Peyer's patch (tissue), 4 donors: Measurements from ENCODE around the gene RPL7A. TPM values are rescaled to one million over a fixed set of nuclear protein-coding genes. Genes with fewer than 3 reads are reported as not detected.
"Not testable (repeated sequence)": the region's sequence is repeated elsewhere in the genome, so short reads cannot be mapped to it uniquely, and the experiment has no call there.

Source experiments
- DNase-seq, 3 donors: peaks; one replicate each; pipeline ENCODE4 v3.0.0-alpha.2; 2017 to 2019
- H3K27ac ChIP-seq, 4 donors: fragments of 200-600 bp; sonication (generic); one replicate each; pipeline ENCODE4 v1.5.1; 2016 to 2019
- H3K27me3 ChIP-seq, 2 donors: fragments of 200-600 bp; sonication (generic); one replicate each; pipeline ENCODE4 v1.5.1; 2019
- H3K36me3 ChIP-seq, 3 donors: fragments of 200-600 bp; sonication (generic); one replicate each; pipeline ENCODE4 v1.5.1; 2016 to 2019
- H3K4me1 ChIP-seq, 4 donors: fragments of 200-600 bp; sonication (generic); one replicate each; pipeline ENCODE4 v1.5.1; 2016 to 2019
- H3K4me3 ChIP-seq, 4 donors: fragments of 200-600 bp; sonication (generic); 1 replicate in 3 of 4; 2 replicates in 1 of 4; pipeline ENCODE4 v1.5.1; 2016 to 2019; ENCODE audit warnings: mild to moderate bottlenecking in 1 of 4
- H3K9me3 ChIP-seq, 4 donors: fragments of 200-600 bp; sonication (generic); one replicate each; pipeline ENCODE4 v1.5.1; 2016 to 2019; ENCODE audit warnings: mild to moderate bottlenecking in 1 of 4
- POLR2A ChIP-seq, 2 donors: fragments of 450-650 bp; IDR thresholded peaks; one replicate each; pipeline ENCODE4 v1.5.1; 2017; ENCODE audit warnings: antibody characterized with exemption in 2 of 2, mild to moderate bottlenecking in 2 of 2, moderate library complexity in 2 of 2
- total RNA-seq, 4 donors: library from RNA; depleted of rRNA; stranded (reverse); fragments of >200 nt; gene quantifications; one replicate each; pipeline ENCODE4 v1.1.0, GENCODE V29; 2016
- TF ChIP-seq, protein P1 (sequence below), 6 experiments: fragments of 450-650 bp in 4 of 6; fragments of 200-600 bp in 2 of 6; sonication (generic) in 1 of 6; IDR thresholded peaks; one replicate each; pipeline ENCODE4 v1.5.1; 2017 to 2019; ENCODE audit warnings: antibody characterized with exemption in 6 of 6, mild to moderate bottlenecking in 3 of 6, moderate library complexity in 1 of 6

Gene RPL7A
- total RNA-seq = 1,000 to 10,000 TPM in 1 of 4 donors, 100 to 1,000 TPM in 3; 708 to 1,565 (median 870) TPM

- no peaks in the 10 kb centered on the region for H3K9me3 ChIP-seq
- peaks cover 0 to 68% (median 3%) of the 10 kb centered on the region in 3 donors for H3K36me3 ChIP-seq
These were observed at the start of gene RPL7A, which contains the start of gene MED22 for GRCh38 chr9:133347985-133348717. RPL7A (plus strand) TSS chr9:133348218; CDS start chr9:133348244, 26 bp downstream. MED22 (minus strand) TSS chr9:133348131; CDS start chr9:133346662, 1,469 bp downstream.

GRCh38 chr9:133299996-133300395 is 48.0 kb upstream of the RPL7A start:
- not testable (repeated sequence) for H3K4me1 ChIP-seq, H3K4me3 ChIP-seq, H3K9me3 ChIP-seq, H3K27ac ChIP-seq, H3K36me3 ChIP-seq, DNase-seq, H3K27me3 ChIP-seq

More at GRCh38 chr9:133347985-133348717, at the start of gene RPL7A, which contains the start of gene MED22:
- H3K4me1 ChIP-seq = peaks cover 0 to 28% (median 22%) of the 10 kb centered on the region in 4 donors
- peak; percentile 90 to 98 (median 94) for DNase-seq
- peak within 1 kb of the TSS; percentile 87 to 92 (median 90) for H3K27ac ChIP-seq
- TF ChIP-seq, protein P1, sequence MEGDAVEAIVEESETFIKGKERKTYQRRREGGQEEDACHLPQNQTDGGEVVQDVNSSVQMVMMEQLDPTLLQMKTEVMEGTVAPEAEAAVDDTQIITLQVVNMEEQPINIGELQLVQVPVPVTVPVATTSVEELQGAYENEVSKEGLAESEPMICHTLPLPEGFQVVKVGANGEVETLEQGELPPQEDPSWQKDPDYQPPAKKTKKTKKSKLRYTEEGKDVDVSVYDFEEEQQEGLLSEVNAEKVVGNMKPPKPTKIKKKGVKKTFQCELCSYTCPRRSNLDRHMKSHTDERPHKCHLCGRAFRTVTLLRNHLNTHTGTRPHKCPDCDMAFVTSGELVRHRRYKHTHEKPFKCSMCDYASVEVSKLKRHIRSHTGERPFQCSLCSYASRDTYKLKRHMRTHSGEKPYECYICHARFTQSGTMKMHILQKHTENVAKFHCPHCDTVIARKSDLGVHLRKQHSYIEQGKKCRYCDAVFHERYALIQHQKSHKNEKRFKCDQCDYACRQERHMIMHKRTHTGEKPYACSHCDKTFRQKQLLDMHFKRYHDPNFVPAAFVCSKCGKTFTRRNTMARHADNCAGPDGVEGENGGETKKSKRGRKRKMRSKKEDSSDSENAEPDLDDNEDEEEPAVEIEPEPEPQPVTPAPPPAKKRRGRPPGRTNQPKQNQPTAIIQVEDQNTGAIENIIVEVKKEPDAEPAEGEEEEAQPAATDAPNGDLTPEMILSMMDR (IDR thresholded peaks at IDR 0.05) = peak in 5 of 6 experiments; percentile 6 to 37 (median 30)
- peak; percentile 82 for TF ChIP-seq POLR2A (IDR thresholded peaks at IDR 0.05)
- peak within 1 kb of the TSS; percentile 84 to 99 (median 94) for H3K4me3 ChIP-seq
- H3K27me3 ChIP-seq = no peaks in the 10 kb centered on the region

DNA sequence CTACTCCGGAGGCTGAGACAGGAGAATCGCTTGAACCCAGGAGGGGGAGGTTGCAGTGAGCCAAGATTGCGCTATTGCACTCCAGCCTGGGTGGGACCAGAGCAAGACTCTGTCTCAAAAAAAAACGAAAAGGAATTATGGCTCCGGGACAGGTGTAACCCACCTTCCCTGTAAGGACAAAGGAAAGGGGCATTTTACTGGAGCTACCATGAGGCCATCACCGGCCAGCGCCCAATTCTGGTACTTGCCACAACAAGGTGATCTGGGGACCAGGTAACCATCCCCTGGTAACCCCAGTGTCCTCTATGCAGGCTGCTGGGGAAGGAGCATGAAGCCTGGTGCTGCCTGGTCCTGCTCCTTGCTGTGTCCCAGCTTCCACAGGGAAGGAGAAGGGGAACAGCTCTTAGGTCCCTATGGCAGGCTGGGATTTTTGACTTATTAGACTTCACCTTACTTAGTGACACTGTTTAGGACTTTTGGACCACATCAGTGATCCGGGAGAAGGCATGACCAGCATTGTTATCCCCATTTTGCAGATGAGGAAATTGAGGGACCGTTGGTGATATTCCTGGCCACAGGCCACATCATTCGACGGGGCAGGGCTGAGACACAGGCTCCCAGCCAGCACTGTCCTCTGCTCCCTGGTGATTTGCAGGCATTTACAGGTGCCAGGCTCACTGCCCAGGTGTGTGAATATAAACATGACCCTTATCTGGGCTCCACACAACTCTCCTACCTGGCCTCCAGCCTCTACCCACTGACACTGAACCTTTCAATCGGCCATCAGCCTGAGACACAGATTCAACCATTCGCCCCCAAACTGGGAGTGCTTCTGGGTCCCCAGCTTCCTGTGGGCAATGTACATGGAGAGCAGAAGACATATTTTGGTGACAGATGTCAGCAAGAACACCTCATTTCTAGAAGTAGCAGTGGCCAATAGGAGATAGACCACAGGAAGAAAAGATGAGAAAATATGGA is 46.5 kb upstream of the RPL7A start:
- no peaks in the 10 kb centered on the region for H3K36me3 ChIP-seq
- no peak for TF ChIP-seq POLR2A (IDR thresholded peaks at IDR 0.05)
- TF ChIP-seq, protein P1 (IDR thresholded peaks at IDR 0.05) = no peak
- no peak overlapping the region for H3K4me3 ChIP-seq
- DNase-seq = peak in 1 of 3 donors; percentile 23
- no peak overlapping the region for H3K27ac ChIP-seq
- no peaks in the 10 kb centered on the region for H3K27me3 ChIP-seq
- H3K4me1 ChIP-seq = no peaks in the 10 kb centered on the region
- no peaks in the 10 kb centered on the region for H3K9me3 ChIP-seq

DNA sequence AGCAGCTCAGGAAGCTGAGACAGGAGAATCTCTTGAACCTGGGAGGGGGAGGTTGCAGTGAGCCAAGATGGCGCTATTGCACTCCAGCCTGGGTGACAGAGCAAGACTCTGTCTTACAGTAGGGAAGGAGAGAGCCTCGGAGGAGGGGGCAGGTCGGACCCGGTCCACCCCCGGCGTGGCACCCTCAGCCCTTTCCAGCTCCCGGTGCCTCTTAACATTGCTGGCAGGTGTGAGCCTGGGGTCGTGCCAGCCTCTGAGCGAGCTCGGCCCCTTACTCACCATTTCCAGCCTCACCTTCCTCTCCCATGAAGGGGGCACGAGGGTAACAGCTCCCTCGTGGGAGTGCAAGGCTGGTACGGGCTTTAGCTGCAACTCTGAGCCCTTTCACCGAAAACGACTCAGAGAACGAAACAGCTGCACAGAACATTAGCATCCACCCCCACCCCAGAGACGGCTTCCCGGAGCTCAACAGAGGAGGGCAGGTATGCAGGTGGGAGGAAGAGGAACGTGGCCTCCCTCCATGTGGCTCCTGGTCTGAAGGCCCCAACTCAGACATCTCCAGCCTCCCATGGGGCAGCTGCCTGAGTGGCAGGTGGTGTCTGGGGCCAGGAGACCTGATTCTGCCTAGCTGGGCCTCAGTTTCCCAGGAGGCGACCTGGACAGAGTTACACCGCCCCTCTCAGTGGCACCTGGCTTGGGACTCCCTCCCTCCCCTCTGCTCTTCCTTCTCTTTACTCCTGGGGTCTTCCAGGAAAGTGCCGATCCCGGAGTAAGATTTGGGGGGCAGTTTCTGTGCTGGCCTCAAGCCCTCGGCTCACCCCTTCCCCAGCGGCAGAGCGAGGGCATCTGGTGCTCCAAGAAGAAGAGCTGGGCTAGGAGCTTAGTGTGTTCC is 44.5 kb upstream of the RPL7A start:
- Histone ChIP-seq H3K9me3 (no peaks in the 10 kb centered on the region), H3K27me3 (no peaks in the 10 kb centered on the region), H3K27ac (no peak overlapping the region), H3K4me3 (no peak overlapping the region), H3K36me3 (no peaks in the 10 kb centered on the region), H3K4me1 (no peaks in the 10 kb centered on the region)
- DNase-seq = peak in 1 of 3 donors; percentile 31
- TF ChIP-seq, protein P1 (IDR thresholded peaks at IDR 0.05) = no peak
- TF ChIP-seq POLR2A (IDR thresholded peaks at IDR 0.05) = no peak

GRCh38 chr9:133304158-133304470 is 43.9 kb upstream of the RPL7A start:
- H3K4me1 ChIP-seq = no peaks in the 10 kb centered on the region
- H3K9me3 ChIP-seq = no peaks in the 10 kb centered on the region
- TF ChIP-seq, protein P1 (IDR thresholded peaks at IDR 0.05) = no peak
- no peak for TF ChIP-seq POLR2A (IDR thresholded peaks at IDR 0.05)
- H3K4me3 ChIP-seq = no peak overlapping the region
- H3K27ac ChIP-seq = no peak overlapping the region
- H3K36me3 ChIP-seq = no peaks in the 10 kb centered on the region
- peak in 1 of 3 donors; percentile 22 for DNase-seq
- H3K27me3 ChIP-seq = no peaks in the 10 kb centered on the region
